ENCODE measurements around the gene NAT9. TPM values are rescaled to one million over a fixed set of nuclear protein-coding genes. Genes with fewer than 3 reads are reported as not detected.

Gene NAT9
- total RNA-seq, 1 experiment from 2014 or later, result 63.5 TPM

DNA sequence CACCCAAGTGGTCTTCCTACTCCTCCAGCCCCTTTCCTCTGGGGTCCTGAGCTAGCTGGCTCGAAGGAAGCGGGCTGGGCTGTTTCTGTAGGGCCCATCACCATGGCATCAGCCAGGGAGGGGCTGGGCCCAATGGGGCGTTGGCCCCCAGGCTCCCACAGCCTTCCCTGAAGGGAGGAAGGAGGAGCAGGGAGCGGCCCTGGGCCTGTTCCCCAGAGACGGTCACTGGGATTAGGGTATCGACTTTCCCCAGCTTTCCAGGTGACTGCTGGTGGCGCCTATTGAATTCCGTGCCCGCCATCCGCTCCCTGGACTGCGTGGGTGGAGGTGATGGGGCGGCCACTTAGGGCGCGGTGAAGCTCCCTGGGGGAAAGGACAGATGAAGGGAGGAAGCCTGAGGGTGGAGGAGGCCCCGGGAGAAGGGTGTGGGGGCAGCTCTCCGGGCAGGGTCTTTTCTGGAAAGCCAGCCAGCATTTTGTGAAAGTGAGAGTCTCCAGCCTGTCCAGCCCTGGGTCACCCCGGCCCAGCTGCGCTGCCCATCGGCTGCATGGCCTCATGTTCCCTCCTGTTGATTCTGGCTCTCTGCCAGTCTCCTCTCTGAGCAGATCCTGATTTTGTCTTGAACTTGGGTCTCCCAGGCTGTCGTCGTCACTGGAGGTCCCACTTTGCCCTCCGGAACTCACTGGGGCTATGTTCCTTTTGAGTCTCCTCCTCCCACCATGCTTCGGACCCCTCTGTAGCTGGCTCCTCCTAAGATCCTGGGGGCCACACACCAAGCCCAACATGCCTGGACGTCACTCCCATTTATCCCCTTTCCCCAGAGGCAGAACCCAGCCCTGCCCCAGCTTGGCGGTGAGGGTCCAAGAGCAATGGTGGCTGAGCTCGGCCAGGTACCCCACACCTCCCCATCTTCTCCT lies 18.0 kb downstream of the NAT9 start:
- Mint-ChIP-seq H3K27me3 (ENCODE audit: low read depth) (no peaks in the 10 kb centered on the region), H3K36me3 (ENCODE audit: insufficient read depth in 1 of 3, low read depth in 3 of 3) (peaks cover 0 to 5% (median 4%) of the 10 kb centered on the region in 3 experiments; a peak in 3 of 7 replicates), H3K4me3 (no peak overlapping the region), H3K4me1 (peaks cover 47 to 68% of the 10 kb centered on the region in 2 experiments), H3K27ac (peak overlapping the region in 2 of 3 experiments; percentile 93 to 97; a peak in 5 of 7 replicates), H3K9me3 (no peaks in the 10 kb centered on the region)
- Histone ChIP-seq H4K5ac (ENCODE audit: insufficient read length, low read depth, low read length) (no peak overlapping the region), H3K27me3 (ENCODE audit: insufficient read depth, low read length) (no peaks in the 10 kb centered on the region), H3K9me3 (ENCODE audit: control insufficient read depth, low read depth, low read length) (no peaks in the 10 kb centered on the region), H4K20me1 (ENCODE audit: control insufficient read depth, insufficient read depth, insufficient read length) (no peaks in the 10 kb centered on the region), H2BK12ac (ENCODE audit: insufficient read length, low read depth, low read length) (no peak overlapping the region), H3K27ac (ENCODE audit: insufficient read length, low read depth, low read length) (no peak overlapping the region), H3K14ac (ENCODE audit: insufficient read depth, low read length) (no peak overlapping the region), H3K79me2 (ENCODE audit: insufficient read depth, low read length) (peaks cover 1% of the 10 kb centered on the region; the same call in 1 of the 2 replicates), H2BK20ac (ENCODE audit: low read depth, low read length, poor library complexity, severe bottlenecking) (no peak overlapping the region), H4K91ac (ENCODE audit: insufficient read length, low read depth, low read length) (no peak overlapping the region), H3K56ac (ENCODE audit: insufficient read length, low read depth, low read length) (no peak overlapping the region), H3K79me1 (ENCODE audit: insufficient read depth, low read depth, low read length, poor library complexity, severe bottlenecking) (peaks cover 9% of the 10 kb centered on the region), H2AFZ (ENCODE audit: low read length) (no peak overlapping the region), H3K23ac (ENCODE audit: insufficient read length, low read depth, low read length) (no peak overlapping the region), H2BK120ac (ENCODE audit: low read depth, low read length, poor library complexity, severe bottlenecking) (no peak overlapping the region), H3K4me1 (ENCODE audit: insufficient read depth, low read length) (peaks cover 11% of the 10 kb centered on the region; the same call in 1 of the 2 replicates), H2BK5ac (ENCODE audit: insufficient read length, low read length) (no peak overlapping the region), H2AK5ac (ENCODE audit: insufficient read length, low read length) (no peak overlapping the region), H3T11ph (ENCODE audit: low read length) (no peak overlapping the region), H3K9ac (ENCODE audit: extremely low read depth, insufficient read length, low read length) (no peak overlapping the region), H3K23me2 (ENCODE audit: insufficient read length, low read depth, low read length, poor library complexity, severe bottlenecking) (no peaks in the 10 kb centered on the region), H3K4ac (ENCODE audit: low read depth, low read length) (no peak overlapping the region), H2BK15ac (ENCODE audit: low read depth, low read length) (no peak overlapping the region), H3K4me2 (ENCODE audit: insufficient read depth, insufficient read length, low read length) (no peak overlapping the region), H4K8ac (replicated peaks; ENCODE audit: insufficient read length, low read depth, low read length) (no peak overlapping the region), H3K18ac (ENCODE audit: insufficient read length, low read depth, low read length) (no peak overlapping the region)
- TF ChIP-seq, protein P1, sequence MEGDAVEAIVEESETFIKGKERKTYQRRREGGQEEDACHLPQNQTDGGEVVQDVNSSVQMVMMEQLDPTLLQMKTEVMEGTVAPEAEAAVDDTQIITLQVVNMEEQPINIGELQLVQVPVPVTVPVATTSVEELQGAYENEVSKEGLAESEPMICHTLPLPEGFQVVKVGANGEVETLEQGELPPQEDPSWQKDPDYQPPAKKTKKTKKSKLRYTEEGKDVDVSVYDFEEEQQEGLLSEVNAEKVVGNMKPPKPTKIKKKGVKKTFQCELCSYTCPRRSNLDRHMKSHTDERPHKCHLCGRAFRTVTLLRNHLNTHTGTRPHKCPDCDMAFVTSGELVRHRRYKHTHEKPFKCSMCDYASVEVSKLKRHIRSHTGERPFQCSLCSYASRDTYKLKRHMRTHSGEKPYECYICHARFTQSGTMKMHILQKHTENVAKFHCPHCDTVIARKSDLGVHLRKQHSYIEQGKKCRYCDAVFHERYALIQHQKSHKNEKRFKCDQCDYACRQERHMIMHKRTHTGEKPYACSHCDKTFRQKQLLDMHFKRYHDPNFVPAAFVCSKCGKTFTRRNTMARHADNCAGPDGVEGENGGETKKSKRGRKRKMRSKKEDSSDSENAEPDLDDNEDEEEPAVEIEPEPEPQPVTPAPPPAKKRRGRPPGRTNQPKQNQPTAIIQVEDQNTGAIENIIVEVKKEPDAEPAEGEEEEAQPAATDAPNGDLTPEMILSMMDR (conservative IDR thresholded peaks at IDR 0.05), result no peak
- WGBS (ENCODE audit: extremely low coverage, insufficient read length, low lambda C conversion rate), result no CpG with 5 or more reads among the region's 26 CpGs
- no peak for DNase-seq
